WERI-Rb-1 (cell line): Measurements from ENCODE around the gene HSD11B2.

Source experiments
- DNase-seq: peaks from one replicate; pipeline ENCODE4 v3.0.0-alpha.2; 2020
- H3K27ac ChIP-seq: fragments of 250-450 bp; sonication (Bioruptor Pico); 2 replicates; pipeline ENCODE4 v1.5.1; 2020; ENCODE audit warnings: mild to moderate bottlenecking, moderate library complexity
- H3K27me3 ChIP-seq: fragments of 250-450 bp; sonication (Bioruptor Pico); 2 replicates; pipeline ENCODE4 v1.5.1; 2021; ENCODE audit warnings: mild to moderate bottlenecking, low read depth, moderate library complexity; ENCODE audit not compliant: insufficient read depth, severe bottlenecking
- H3K36me3 ChIP-seq: fragments of 250-450 bp; sonication (Bioruptor Pico); 2 replicates; pipeline ENCODE4 v1.5.1; 2020; ENCODE audit warnings: mild to moderate bottlenecking, moderate library complexity
- H3K4me3 ChIP-seq: 2 replicates; pipeline ENCODE4 v1.5.1; 2011; ENCODE audit warnings: low read depth, mild to moderate bottlenecking, control low read depth, low read length
- H3K9me3 ChIP-seq: fragments of 250-450 bp; sonication (Bioruptor Pico); 2 replicates; pipeline ENCODE4 v1.5.1; 2021; ENCODE audit warnings: mild to moderate bottlenecking, moderate library complexity; ENCODE audit not compliant: severe bottlenecking
- TF ChIP-seq, protein P1 (sequence below): IDR thresholded peaks from 2 replicates; pipeline ENCODE4 v1.5.1; 2011; ENCODE audit warnings: low read depth, mild to moderate bottlenecking, control low read depth, inconsistent platforms, low read length

The HSD11B2 gene

DNA sequence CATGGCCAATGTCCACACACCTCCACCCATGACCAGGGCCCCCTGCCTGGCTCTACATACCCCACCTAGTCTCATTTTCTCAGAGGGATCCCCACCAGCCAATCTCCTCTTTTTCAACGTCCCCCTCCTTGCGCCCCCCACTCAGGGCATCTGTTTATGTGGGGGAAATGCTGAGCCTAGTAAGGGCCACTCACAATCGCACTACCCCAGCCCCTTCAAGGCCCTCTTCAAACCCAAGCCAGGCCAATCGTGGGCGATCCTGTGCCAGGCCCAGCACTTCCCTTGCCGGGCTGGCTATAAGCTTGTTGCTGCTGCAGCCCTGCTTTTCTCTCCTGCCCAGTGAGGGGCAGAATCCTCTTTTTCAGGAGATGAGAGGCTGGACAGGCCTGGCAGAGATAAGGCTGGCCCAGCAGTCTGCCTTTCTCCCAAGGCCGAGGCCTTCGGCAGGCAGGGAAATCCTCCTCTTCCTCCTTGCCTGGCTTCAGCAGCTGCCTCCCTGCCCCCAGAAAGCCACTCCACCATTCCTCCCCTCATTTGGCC, 16.1 kb downstream of the HSD11B2 start:
- Histone ChIP-seq H3K36me3 (peaks cover 38% of the 10 kb centered on the region), H3K27me3 (no peaks in the 10 kb centered on the region), H3K4me3 (no peak overlapping the region), H3K9me3 (no peaks in the 10 kb centered on the region), H3K27ac (peak overlapping the region; percentile 43)
- TF ChIP-seq, protein P1, sequence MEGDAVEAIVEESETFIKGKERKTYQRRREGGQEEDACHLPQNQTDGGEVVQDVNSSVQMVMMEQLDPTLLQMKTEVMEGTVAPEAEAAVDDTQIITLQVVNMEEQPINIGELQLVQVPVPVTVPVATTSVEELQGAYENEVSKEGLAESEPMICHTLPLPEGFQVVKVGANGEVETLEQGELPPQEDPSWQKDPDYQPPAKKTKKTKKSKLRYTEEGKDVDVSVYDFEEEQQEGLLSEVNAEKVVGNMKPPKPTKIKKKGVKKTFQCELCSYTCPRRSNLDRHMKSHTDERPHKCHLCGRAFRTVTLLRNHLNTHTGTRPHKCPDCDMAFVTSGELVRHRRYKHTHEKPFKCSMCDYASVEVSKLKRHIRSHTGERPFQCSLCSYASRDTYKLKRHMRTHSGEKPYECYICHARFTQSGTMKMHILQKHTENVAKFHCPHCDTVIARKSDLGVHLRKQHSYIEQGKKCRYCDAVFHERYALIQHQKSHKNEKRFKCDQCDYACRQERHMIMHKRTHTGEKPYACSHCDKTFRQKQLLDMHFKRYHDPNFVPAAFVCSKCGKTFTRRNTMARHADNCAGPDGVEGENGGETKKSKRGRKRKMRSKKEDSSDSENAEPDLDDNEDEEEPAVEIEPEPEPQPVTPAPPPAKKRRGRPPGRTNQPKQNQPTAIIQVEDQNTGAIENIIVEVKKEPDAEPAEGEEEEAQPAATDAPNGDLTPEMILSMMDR: no peak
- DNase-seq: no peak

DNA sequence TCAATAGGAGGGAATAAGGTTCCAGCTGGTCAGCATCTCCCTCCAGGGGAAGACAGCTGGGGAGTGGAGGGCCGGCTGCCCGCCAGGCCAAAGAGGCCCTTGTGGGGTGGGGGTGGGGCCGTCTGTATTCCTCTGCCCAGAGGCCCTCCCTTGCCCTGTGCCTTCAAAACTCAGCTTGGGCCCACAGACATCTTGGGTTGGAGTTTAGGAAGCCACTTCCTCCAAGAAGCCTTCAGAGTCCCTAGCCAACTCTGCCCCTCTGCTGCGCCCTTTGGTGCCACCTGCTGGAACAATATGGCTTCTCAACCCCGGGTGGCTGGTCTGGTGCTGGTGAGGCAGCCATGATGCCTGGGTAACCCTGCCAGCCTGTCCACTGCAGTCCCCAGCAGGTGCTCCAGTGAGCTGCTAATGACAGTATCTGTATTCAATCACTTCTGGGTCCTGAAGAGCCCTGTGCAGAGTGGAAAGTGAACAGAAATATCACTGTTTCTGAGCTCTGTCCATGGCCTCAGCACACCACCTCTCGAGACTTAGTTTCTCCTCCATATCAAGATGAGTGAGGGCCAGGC, 16.7 kb downstream of the HSD11B2 start:
- Histone ChIP-seq H3K36me3 (peaks cover 40% of the 10 kb centered on the region), H3K9me3 (no peaks in the 10 kb centered on the region), H3K27me3 (no peaks in the 10 kb centered on the region), H3K4me3 (no peak overlapping the region), H3K27ac (peak overlapping the region; percentile 43)
- DNase-seq: peak; percentile 71
- TF ChIP-seq, protein P1: peak; percentile 79

DNA sequence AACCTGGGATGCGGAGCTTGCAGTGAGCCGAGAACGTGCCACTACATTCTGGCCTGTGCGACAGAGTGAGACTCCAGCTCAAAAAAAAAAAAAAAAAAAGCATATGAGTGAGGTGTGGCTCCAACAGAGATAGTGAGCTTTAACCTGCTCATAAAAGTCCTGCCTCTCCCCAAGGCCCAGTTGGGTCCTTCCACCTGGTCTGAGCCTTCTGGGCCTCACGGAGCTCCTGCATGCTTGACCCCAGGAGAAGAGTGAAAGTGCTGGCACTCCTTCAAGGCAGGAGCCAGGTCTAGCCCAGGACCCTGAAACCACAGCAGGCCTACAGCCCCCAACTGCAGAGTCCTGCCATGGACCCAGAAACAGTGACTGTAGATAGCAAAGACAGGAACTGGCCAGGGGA, 17.7 kb downstream of the HSD11B2 start:
- no peaks in the 10 kb centered on the region for H3K27me3 ChIP-seq
- TF ChIP-seq, protein P1: no peak
- H3K27ac ChIP-seq: no peak overlapping the region
- no peaks in the 10 kb centered on the region for H3K9me3 ChIP-seq
- peaks cover 40% of the 10 kb centered on the region for H3K36me3 ChIP-seq
- DNase-seq: no peak
- H3K4me3 ChIP-seq: no peak overlapping the region

DNA sequence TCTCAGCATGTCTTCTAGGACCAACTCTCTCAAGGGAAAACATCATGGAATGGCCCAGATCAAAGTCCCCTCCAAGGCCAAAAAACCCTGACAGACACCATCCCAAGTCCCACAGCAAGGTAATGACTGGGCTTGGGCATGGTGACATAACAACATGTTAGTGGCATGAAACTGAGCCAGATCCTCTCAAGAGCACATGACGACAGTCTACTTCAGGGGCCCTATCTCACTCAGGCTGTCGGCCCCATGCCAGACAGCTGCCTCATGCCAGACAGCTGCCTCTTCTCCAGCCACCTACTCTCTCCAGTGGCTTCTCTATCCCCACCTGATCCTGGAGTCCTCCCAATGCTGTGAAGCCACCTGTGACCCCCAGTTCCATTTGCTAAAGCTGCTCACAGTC, 18.4 kb downstream of the HSD11B2 start:
- Histone ChIP-seq H3K27me3 (no peaks in the 10 kb centered on the region), H3K27ac (no peak overlapping the region), H3K36me3 (peaks cover 37% of the 10 kb centered on the region), H3K9me3 (no peaks in the 10 kb centered on the region), H3K4me3 (no peak overlapping the region)
- no peak for DNase-seq
- TF ChIP-seq, protein P1: no peak

DNA sequence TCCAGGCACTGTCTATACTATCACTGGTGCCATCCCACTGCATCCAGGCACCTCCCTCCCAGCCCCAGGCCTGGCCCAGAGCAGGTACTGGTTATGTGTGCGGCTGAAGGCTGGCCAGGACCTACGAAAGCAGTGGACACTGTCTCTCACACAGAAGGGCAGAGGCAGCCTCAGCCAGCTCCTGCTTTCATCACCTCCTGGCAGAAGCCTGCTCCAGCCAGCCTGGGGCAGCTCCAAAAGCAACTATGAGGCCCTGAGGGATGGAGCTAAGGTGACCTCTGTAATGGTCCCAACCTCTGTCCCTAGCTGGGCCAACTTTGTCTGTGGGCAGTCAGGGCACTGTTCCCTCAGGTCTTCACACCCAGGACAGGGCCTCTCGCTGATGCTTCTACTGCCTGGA, 18.8 kb downstream of the HSD11B2 start:
- no peak for DNase-seq
- peaks cover 34% of the 10 kb centered on the region for H3K36me3 ChIP-seq
- TF ChIP-seq, protein P1: no peak
- H3K27ac ChIP-seq: no peak overlapping the region
- no peaks in the 10 kb centered on the region for H3K27me3 ChIP-seq
- no peak overlapping the region for H3K4me3 ChIP-seq
- no peaks in the 10 kb centered on the region for H3K9me3 ChIP-seq
